ENCODE data around the gene EPAS1.

DNA sequence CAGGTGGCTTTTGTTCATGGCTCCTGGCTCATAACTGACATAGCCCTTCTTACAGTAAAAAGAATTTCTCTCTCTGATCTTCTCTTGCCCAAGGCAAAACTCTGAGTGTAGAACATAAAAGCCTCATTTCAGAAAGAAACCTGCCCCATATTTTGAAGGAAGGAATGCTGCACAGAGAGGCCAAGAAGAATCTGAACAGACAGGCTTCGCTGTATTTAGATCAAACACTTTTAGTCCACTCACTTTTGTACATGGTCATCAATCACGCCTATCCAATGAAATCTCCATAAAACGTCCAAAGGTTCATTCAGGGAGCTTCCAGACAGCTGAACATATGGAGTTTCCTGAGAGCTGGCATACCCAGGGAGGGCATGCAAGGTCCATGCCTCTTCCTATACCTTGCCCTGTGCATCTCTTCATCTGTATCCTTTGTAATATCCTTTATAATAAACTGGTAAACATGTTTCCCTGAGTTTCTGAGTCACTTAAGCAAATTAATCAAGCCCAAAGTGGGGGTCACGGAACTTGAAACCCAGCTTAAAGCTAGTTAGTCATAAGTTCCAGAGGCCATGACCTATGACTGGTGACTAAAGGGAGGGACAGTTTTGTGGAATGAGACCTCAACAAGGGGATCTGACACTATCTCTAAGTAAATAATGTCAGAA lies 119.7 kb downstream of the EPAS1 start:
- TF ChIP-seq, protein P1, sequence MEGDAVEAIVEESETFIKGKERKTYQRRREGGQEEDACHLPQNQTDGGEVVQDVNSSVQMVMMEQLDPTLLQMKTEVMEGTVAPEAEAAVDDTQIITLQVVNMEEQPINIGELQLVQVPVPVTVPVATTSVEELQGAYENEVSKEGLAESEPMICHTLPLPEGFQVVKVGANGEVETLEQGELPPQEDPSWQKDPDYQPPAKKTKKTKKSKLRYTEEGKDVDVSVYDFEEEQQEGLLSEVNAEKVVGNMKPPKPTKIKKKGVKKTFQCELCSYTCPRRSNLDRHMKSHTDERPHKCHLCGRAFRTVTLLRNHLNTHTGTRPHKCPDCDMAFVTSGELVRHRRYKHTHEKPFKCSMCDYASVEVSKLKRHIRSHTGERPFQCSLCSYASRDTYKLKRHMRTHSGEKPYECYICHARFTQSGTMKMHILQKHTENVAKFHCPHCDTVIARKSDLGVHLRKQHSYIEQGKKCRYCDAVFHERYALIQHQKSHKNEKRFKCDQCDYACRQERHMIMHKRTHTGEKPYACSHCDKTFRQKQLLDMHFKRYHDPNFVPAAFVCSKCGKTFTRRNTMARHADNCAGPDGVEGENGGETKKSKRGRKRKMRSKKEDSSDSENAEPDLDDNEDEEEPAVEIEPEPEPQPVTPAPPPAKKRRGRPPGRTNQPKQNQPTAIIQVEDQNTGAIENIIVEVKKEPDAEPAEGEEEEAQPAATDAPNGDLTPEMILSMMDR (conservative IDR thresholded peaks at IDR 0.05; ENCODE audit: low read depth, low read length): no peak
- no peak for TF ChIP-seq EZH2phosphoT487 (IDR thresholded peaks at IDR 0.05; ENCODE audit: borderline replicate concordance, low read length)
